HG03575 (cell line): ENCODE measurements around the gene JPH3.

ENCODE experiments used
- ATAC-seq: cut with Tn5 transposase; IDR thresholded peaks from one replicate; pipeline ENCODE4 v1.9.1; 2021; ENCODE audit not compliant: unreplicated experiment, insufficient number of reproducible peaks, low FRiP score; ENCODE audit errors: extremely low read depth

JPH3 gene

GRCh38 chr16:87618216-87618615 lies 15.9 kb downstream of the JPH3 start:
- ATAC-seq, result no peak

- ATAC-seq, result no peak
Observed at GRCh38 chr16:87619360-87620200, 17.3 kb downstream of the JPH3 start.

GRCh38 chr16:87620201-87620495 lies 17.8 kb downstream of the JPH3 start:
- no peak for ATAC-seq

- no peak for ATAC-seq
Observed at GRCh38 chr16:87621550-87621829, 19.2 kb downstream of the JPH3 start.

GRCh38 chr16:87621976-87622713 lies 19.8 kb downstream of the JPH3 start:
- no peak for ATAC-seq

GRCh38 chr16:87622756-87623319 lies 20.5 kb downstream of the JPH3 start:
- no peak for ATAC-seq

- no peak for ATAC-seq
Observed at GRCh38 chr16:87625241-87625797, 23.0 kb downstream of the JPH3 start.

GRCh38 chr16:87626401-87626800 lies 24.1 kb downstream of the JPH3 start:
- ATAC-seq, result no peak

- ATAC-seq, result no peak
Observed at GRCh38 chr16:87626905-87627304, 24.6 kb downstream of the JPH3 start.

- no peak for ATAC-seq
Observed at GRCh38 chr16:87627542-87628245, 25.4 kb downstream of the JPH3 start.

GRCh38 chr16:87628246-87628923 lies 26.1 kb downstream of the JPH3 start:
- ATAC-seq, result no peak

GRCh38 chr16:87628940-87629339 lies 26.6 kb downstream of the JPH3 start:
- ATAC-seq, result no peak

- no peak for ATAC-seq
Observed at GRCh38 chr16:87631067-87631466, 28.8 kb downstream of the JPH3 start.

- ATAC-seq, result no peak
Observed at GRCh38 chr16:87634411-87634810, 32.1 kb downstream of the JPH3 start.

- ATAC-seq, result no peak
Observed at GRCh38 chr16:87635541-87636049, 33.3 kb downstream of the JPH3 start.

GRCh38 chr16:87636050-87636684 lies 33.9 kb downstream of the JPH3 start:
- no peak for ATAC-seq

GRCh38 chr16:87636741-87637140 lies 34.4 kb downstream of the JPH3 start:
- no peak for ATAC-seq

- no peak for ATAC-seq
Observed at GRCh38 chr16:87637357-87637756, 35.0 kb downstream of the JPH3 start.
